Activated CD4-positive, alpha-beta T cell treated with anti-CD3 and anti-CD28 coated beads, Interleukin-10, Interleukin-2, amounts not matched to agents 100 ng/mL and 50 ng/mL, durations not matched to agents 16 hours and 8 hours (primary cell): ENCODE measurements around the gene ACAP1.
"Not testable (repeated sequence)": the region's sequence is repeated elsewhere in the genome, so short reads cannot be mapped to it uniquely, and the experiment has no call there.

Experiments
- DNase-seq: peaks from one replicate; pipeline ENCODE4 v3.0.0-alpha.2; 2020

Gene ACAP1

DNA sequence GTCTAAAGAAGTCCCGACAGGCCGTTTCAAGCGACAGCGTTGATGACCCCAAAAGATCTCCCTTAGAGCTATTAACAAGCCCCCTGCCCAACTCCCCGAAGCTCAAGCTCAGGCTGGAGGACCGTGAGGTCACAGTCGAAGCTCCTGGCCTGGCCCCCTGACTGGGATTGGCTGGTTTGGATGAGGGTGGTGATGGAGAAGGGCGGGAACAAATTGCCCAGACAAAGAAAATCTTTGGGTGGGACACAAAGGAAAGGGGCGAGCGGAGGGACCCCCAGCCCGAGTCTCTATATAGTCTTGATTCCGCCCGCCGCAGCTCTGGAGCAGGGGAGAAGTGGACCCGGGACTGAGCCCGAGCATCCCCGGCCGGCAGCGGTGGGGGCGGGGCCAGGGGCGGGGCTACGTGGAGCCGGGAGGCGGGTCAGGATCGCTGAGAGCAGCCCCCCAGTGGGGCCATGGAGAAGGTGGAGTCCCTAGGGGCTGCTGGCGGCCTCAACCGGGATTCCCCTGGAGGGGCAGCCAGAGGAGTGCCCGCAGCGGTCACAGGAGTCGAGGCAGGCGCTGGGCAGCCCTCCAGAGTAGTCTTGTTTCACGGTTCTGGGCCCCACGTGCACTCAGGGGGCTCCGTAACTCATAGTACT, 6.2 kb upstream of the ACAP1 start:
- DNase-seq = peak; percentile 88

DNA sequence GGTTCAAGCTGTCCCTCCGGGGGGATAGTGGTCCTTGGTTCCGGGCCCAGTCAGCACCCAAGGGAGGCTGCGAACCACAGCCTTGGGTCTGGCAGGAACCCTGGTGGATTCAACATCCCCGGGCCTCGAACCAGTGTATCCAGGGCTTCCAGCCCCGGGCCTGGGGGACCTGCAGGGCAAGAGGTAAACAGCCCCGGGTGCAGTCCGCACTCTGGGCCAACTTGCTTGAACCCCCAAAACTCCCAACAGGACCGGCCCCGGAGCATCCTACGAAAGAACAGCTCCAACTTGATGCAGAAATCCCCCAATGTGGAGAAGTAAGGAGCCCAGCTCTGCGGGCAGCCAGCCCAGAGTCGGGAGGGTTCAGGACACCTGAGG, 5.7 kb upstream of the ACAP1 start:
- DNase-seq = no peak

DNA sequence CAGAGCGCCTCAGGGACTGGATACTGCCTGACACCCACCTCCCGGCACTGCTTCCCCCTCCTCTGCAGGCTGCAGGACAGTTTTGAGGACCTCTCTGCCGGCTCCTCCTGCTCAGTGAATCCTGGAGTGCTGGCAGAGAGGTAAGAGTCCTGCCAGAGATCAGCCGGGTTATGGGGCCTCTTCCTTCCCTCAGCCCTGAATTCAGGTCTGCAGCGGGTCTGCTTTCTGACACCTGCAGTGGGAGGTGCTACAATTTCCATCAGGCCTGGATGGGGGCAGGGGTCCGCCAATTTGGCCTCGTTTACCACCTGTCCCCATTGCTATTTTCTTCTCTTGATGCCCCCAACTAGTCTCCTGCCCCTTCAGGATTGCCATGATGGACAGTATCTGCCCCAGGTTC, 4.2 kb upstream of the ACAP1 start:
- no peak for DNase-seq

DNA sequence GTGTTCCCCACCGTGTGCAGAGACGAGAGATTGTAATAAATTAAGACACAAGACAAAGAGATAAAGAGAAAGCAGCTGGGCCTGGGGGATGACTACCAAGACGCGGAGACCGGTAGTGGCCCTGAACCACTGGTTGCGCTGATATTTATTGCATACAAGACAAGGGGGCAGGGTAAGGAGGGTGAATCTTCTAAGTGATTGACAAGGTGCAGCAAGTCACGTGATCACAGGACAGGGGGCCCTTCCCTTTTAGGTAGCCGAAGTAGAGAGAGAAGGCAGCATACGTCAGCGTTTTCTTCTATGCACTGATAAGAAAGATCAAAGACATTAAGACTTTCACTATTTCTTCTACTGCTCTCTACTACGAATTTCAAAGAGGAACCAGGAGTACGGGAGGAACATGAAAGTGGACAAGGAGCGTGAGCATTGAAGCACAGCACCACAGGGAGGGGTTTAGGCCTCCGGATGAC, 3.7 kb upstream of the ACAP1 start:
- peak; percentile 35 for DNase-seq

DNA sequence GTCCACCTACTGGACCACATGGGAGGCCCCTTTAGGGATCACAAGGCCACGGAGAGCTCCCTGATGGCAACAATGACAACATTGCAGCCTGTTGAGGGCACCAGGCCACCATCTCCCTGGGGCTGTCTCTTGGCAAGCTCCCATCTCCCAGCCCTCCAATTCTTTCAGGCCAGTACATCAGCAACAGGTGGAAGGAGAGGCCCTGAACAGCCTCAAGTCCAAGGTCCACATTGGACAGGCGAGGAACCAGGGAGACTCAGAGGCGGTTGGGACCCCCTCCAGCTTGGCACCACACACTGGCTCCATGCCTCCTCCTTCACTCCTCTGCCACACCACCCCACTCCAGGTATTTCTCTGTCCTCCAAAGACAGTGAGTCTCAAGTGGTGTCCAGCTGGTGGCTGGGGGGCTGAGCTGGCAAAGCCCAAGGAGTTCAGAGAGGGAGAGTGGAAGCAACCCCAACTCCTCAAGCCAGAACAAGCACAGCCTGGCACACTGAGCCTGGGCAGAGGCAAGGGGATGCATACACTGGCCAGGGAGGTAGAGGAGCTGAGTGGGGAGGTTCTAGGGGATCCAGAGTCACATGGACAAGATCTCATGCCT, 1.3 kb upstream of the ACAP1 start:
- no peak for DNase-seq

DNA sequence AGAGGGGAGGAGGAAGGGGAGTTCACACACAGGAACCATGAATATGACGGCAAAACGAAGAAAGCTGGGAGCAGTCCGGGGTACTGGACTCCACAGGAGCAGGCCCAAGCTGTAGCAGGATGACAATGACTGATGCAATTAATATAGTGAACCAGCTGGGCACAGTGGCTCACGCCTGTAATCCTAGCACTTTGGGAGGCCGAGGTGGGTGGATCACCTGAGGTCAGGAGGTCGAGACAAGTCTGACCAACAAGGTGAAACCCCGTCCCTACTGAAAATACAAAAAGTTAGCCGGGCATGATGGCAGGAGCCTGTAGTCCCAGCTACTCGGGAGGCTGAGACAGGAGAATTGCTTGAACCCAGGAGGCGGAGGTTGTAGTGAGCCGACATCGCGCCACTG, 564 bp upstream of the ACAP1 start:
- not testable (repeated sequence) for DNase-seq

DNA sequence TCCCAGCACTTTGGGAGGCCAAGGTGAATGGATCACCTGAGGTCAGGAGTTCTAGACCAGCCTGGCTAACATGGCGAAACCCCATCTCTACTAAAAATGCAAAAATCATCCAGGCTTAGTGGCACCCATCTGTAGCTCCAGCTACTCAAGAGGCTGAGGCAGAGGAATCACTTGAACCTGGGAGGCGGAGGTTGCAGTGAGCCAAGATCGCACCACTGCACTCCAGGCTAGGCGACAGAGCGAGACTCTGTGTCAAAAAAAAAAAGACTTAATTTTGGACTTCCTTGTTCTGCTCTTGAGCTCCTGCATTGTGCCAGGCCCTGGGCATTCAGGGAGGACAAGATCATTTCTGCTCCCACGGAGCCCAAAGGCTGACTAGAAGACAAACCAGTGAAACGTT, 1.3 kb downstream of the ACAP1 start:
- DNase-seq = not testable (repeated sequence)

DNA sequence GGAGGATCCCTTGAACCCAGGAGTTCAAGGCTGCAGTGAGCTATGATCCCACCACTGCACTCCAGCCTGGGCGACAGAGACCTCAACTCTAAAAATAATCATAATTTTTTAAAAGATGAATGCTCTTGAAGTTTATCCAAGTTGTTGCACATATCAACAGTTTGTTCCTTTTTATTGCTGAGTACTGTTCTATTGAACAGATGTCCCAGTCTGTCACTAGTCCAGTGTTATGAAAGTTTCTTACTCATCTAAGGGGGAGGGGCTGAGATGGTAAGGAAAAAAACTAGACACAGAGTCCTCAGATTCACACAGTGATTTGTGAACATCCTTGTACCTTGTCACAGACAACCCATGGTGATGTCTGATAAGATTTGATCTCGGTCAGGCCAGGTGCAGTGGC, 3.9 kb downstream of the ACAP1 start:
- no peak for DNase-seq

DNA sequence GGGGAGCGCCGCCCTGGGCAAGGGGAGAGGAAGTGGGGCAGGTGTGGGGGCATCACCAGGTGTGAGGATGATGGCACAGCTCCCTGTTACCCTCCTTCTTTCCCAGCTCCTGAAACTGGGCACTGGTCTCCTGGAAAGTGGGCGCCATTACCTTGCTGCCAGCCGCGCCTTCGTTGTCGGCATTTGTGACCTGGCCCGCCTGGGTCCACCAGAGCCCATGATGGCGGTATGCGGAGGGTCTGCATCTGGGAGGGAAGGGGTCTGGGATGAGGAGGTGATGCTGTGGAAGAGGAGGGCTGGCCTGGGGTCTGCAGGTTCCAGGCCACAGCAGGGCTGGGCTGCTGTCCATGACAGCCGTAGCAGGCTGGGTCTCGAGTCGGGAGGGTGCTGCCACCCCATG, 5.5 kb downstream of the ACAP1 start:
- no peak for DNase-seq

DNA sequence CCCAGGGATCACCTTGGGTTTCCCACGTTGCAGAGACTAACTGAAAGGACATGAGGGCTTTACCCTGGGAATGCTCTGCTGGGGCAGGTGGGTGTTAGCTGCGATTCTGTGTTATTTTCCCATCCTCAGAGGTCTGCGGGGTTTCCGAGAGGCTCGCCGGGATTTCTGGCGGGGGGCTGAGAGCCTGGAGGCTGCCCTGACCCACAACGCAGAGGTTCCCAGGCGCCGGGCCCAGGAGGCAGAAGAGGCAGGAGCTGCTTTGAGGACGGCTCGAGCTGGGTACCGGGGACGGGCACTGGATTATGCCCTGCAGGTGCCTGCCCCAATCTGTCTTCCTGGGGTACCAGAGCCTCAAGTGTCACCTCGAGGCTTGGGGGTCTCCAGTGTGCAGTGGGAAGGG, 6.9 kb downstream of the ACAP1 start:
- no peak for DNase-seq

DNA sequence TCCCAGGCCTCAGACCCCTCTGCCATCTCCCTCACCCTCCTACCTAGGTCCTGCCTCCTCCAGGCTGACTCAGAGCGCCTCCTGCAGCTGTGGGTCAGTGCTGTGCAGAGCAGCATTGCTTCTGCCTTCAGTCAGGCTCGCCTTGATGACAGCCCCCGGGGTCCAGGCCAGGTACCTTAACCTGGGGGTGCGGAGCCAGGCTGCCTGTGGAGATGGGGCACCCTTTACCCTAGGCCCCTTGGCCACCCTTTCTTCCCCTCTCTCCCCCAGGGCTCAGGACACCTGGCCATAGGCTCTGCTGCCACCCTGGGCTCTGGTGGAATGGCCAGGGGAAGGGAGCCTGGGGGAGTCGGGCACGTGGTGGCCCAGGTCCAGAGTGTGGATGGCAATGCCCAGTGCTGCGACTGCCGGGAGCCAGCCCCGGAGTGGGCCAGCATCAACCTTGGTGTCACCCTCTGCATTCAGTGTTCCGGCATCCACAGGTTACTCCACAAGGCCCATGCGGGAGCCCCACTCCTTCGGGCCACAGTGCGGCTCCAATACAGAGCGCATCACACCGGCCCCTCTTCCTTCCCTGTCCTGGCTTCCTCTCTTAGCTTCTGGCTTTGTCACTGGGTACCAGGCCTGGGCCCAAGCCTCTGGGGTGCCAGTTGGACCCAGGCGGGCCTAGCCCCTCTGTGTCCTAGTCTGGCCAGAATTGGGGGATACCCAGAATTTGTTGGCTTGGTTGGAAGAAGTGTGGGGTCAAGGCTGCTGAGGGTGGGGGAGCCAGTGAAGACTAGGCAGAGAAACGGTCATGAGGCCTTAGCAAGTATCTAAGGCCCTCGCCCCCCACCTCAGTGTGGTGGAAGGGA, 10.7 kb downstream of the ACAP1 start:
- no peak for DNase-seq

DNA sequence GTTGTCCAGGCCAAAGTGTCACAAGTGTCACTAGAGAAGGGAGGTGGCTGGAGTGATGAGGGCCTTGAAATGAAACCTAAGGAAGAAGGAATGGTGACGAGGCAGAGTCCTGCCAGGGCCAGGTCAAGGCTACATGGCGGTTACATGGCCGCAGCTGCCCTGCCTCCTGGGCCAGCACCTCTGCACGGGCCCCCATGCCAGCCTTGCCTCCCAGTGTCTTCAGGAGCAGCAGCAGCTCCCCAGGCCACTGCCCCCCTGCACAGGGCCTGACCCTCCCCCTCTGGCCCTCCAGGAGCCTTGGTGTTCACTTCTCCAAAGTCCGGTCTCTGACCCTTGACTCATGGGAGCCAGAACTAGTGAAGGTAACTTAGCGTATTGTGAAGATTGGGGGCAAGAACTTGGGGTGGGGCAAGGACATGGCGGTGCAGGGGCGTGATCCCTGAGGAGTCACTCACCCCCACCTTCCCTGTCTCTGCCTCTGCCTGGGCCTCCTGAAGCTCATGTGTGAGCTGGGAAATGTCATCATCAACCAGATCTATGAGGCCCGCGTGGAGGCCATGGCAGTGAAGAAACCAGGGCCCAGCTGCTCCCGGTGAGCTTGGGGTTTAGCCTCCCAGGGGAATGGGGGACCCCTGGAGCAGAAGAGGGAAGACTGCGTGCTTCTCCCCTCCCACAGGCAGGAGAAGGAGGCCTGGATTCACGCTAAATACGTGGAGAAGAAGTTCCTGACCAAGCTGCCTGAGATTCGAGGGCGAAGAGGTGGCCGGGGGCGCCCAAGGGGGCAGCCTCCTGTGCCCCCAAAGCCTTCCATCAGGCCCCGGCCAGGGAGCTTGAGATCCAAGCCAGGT, 11.5 kb downstream of the ACAP1 start:
- no peak for DNase-seq

DNA sequence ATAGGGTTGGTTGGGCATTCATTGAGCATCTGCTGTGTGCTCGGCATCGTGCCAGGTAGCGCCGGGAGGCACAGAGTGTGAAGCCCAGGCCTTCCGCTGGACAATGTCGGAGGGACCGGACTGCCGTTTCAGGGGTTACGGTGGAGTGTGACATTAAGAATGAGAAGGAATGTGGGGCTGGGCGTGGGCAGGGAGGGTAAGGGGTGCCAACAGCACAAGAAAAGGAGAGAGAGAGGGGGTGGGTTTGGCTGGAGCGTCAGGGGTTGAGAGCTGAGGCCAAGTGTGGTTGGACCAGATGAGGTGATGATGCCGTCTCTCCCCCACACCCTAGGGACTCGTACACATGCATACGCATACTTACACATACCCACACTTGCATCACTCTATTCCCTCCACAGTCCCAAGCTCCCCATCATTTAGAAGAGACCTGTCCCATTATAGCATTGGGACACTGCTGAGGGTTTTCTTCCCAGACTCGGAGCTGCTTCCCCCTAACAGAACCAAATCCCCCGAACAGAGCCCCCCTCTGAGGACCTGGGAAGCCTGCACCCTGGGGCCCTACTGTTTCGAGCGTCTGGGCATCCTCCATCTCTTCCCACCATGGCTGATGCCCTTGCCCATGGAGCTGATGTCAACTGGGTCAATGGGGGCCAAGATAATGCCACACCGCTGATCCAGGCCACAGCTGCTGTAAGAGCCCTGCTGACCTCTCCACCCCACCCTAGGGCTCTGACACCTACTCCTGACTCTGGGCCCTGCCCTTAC, 12.3 kb downstream of the ACAP1 start:
- no peak for DNase-seq

DNA sequence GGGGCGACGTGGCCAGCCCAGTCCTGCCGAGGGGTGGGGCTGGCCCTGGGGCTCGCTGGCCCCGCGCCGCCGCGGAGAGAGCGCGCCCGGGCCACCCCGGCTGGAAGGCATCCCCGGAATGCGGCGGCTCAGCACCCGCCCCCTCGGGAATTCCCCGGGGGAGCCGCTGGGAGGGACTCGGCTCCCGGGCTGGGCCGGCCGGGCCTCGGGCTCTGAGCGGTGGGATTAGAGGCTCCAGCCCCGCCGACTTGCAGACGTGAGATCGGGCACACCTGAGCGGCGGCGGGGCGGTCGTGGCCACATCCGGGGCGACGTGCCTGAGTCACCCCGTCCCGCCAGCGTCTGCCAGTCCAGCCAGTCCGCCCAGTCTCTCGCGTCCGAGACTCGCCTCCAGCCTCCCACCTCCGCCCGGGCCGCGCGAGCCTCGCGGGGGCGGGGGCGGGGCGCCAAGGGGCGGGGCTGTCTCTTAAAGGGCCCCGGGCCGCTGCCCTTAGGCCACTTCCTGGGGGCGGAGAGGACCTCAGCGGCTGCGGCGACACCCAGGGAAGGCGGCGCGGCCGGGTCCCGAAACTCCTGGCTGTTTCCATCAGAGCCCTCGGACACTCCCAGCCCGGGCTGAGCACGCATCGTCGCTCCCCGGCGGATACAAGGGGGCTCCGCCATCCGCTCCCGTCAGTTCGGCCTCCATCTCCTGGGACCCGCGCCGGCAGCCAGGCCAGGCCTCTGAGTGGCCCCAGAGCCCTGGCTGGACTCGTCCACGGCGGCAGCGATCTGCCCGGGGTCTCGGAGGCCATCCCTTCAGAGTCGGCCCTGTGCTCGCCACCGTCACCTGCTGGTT, 15.6 kb downstream of the ACAP1 start, which contains the start of gene KCTD11:
Gene KCTD11, plus strand, starts transcription at position 498 of the 838 bp plus-strand sequence.
- peak; percentile 87 for DNase-seq

DNA sequence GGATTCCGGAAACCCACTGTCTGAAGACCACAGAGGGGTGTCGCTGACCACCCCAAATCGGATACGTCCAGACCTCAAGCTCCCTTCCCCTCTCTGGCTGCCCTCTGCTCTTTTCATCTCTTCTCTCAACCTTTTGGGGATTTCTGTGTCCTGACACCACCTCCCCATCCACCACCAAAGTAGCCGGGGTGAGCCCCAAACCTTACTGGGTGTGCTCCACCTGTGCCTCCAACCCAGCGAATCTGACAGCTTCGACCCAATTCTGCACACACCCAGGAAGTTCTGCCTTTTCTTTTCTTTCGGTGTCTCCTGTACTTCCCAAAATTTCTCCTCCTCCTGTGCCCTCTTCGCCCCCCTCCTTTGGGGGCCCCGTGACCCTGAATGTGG, 16.2 kb downstream of the ACAP1 start:
- no peak for DNase-seq

DNA sequence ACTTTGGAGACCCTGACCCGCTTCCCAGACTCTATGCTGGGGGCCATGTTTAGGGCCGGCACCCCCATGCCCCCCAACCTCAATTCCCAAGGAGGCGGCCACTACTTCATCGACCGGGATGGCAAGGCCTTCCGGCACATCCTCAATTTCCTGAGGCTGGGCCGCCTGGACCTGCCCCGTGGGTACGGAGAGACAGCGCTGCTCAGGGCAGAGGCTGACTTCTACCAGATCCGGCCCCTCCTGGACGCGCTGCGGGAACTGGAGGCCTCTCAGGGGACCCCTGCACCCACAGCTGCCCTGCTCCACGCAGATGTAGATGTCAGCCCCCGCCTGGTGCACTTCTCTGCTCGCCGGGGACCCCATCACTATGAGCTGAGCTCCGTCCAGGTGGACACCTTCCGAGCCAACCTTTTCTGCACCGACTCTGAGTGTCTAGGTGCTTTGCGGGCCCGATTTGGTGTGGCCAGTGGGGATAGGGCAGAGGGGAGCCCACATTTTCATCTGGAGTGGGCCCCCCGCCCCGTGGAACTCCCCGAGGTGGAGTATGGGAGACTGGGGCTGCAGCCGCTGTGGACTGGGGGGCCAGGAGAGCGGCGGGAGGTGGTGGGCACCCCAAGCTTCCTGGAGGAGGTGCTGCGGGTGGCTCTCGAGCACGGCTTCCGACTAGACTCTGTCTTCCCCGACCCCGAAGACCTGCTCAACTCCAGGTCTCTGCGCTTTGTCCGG, 16.7 kb downstream of the ACAP1 start:
- DNase-seq = no peak

DNA sequence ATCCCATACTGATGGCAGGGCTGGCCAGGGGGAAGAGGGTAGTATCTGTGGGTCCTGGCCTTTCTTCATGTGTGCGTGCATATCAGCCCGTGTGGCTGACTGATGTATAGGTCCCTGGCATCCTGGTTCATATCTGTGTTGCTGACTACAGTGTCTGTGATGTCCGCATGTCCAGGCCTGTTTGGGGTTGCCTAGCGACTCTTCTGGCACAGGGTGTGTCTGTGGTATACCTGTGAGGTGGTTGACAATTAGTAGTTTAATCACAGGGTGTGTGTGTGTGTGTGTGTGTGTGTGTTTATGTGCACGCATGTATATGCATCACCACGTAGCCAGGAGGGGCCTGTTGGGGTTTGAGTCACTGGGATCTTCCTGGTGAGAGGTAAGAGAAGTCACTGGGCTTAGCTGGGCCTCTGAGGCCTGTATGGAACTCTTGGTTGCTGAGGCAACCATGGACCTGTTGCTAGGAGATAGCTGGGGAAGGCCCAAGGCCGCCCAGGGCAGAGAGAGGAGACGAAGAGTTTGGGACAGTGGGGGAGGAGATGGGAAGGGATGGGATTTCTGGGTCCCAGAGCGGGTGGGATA, 18.0 kb downstream of the ACAP1 start:
- DNase-seq = peak; percentile 49

DNA sequence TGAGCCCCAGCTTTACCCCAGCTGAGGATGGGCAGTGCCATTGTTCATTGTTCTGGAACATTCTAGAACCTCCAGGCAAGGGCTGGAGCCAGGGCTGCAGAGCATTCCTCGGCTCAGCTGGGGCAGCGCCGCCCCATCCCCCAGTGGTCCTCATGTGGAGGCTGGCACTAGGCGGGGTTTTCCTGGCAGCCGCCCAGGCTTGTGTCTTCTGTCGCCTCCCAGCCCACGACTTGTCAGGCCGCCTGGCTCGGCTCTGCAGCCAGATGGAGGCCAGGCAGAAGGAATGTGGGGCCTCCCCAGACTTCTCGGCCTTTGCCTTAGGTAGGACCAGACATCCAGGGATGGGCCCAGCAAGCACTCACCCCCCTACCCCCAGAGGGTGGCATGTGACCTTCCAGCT, 18.7 kb downstream of the ACAP1 start, which contains the start of gene TMEM95:
Gene TMEM95, plus strand, starts transcription at position 104 of the 400 bp plus-strand sequence. Its CDS starts 49 bp downstream, at position 153.
- DNase-seq = no peak

DNA sequence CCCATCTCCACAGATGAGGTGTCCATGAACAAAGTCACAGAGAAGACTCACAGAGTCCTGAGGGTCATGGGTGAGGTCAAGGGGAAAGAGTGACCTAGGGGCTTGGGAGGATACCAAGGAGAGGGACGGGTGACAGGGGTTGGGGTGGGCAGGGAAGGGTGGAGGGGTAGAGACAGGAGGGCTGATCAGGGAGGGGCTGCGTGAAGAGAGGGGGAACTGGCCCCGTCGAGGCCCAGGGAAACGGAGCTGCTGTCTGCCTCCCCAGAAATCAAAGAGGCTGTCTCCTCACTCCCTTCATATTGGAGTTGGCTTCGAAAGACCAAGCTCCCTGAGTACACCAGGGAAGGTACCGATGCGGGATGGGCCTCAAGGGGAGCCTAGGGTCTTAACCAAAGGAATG, 19.2 kb downstream of the ACAP1 start:
- DNase-seq = no peak

DNA sequence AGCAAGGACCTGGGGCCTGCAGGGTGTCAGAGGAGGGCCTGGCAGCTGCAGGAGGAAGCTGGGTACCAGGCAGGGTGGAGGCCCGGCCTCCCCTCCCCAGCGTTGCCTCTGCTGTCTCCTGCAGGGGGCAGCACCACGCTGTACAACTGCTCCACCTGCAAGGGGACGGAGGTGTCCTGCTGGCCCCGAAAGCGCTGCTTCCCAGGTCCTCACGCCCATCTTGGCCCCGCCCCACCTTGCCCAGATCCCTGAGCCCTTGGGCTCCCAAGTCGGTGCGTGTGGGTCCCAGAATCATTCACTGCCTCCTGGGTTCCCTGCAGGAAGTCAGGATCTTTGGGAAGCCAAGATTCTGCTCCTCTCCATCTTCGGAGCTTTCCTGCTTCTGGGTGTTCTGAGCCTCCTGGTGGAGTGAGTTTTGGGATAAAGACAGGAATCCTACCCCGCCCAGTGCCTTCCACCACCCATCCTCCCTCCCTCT, 19.8 kb downstream of the ACAP1 start:
- DNase-seq = peak; percentile 92
